ENCODE results near the gene KLHDC7A.

DNA sequence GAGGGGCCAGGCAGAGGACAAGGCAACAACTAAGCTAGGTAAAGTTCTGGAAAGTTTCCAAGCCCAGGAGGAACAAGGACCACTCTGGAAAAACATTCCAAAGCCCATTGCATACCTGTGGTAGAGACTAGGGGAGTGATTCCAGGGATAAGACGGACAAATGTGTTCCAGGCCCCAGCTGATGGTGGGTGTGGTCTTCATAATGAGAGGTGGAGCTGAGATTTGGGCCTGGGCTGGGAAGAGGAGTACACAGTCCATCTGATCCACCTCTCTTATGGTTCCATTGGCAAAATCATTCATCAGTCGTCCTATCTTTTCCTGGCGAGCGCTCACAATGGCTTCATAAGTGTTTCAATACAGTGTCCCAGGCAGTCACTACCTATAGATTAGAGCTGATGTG, 4.5 kb downstream of the KLHDC7A start:
- TF ChIP-seq, protein P1, sequence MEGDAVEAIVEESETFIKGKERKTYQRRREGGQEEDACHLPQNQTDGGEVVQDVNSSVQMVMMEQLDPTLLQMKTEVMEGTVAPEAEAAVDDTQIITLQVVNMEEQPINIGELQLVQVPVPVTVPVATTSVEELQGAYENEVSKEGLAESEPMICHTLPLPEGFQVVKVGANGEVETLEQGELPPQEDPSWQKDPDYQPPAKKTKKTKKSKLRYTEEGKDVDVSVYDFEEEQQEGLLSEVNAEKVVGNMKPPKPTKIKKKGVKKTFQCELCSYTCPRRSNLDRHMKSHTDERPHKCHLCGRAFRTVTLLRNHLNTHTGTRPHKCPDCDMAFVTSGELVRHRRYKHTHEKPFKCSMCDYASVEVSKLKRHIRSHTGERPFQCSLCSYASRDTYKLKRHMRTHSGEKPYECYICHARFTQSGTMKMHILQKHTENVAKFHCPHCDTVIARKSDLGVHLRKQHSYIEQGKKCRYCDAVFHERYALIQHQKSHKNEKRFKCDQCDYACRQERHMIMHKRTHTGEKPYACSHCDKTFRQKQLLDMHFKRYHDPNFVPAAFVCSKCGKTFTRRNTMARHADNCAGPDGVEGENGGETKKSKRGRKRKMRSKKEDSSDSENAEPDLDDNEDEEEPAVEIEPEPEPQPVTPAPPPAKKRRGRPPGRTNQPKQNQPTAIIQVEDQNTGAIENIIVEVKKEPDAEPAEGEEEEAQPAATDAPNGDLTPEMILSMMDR (conservative IDR thresholded peaks at IDR 0.05; ENCODE audit: low read depth, low read length), result no peak
- no peak for TF ChIP-seq EZH2phosphoT487 (IDR thresholded peaks at IDR 0.05; ENCODE audit: borderline replicate concordance, low read length)
- TF ChIP-seq EZH2 (IDR thresholded peaks at IDR 0.05; ENCODE audit: low read length, unreplicated experiment), result no peak

Measured in PC-3 (cell line).